ENCODE results near the gene BSX.

BSX gene

GRCh38 chr11:122983438-122984185, 2.0 kb upstream of the BSX start:
- Histone ChIP-seq H3K36me3 (ENCODE audit: control insufficient read depth, insufficient read depth, low read length) (no peaks in the 10 kb centered on the region), H3K4me3 (replicated peaks; ENCODE audit: low read depth, low read length) (no peak overlapping the region; the same call in 1 of the 2 replicates), H3K27me3 (replicated peaks; ENCODE audit: control insufficient read depth, insufficient read depth, low read length) (no peaks in the 10 kb centered on the region; the same call in 1 of the 2 replicates)
- TF ChIP-seq CTCF (IDR thresholded peaks at IDR 0.05; ENCODE audit: insufficient read depth, low read length, poor library complexity, severe bottlenecking): no peak
- DNase-seq (ENCODE audit: extremely low read depth, insufficient read length): no peak

- Histone ChIP-seq H3K36me3 (ENCODE audit: control insufficient read depth, insufficient read depth, low read length) (no peaks in the 10 kb centered on the region), H3K27me3 (replicated peaks; ENCODE audit: control insufficient read depth, insufficient read depth, low read length) (peaks cover 3% of the 10 kb centered on the region; the same call in 1 of the 2 replicates), H3K4me3 (replicated peaks; ENCODE audit: low read depth, low read length) (no peak overlapping the region)
- TF ChIP-seq CTCF (IDR thresholded peaks at IDR 0.05; ENCODE audit: insufficient read depth, low read length, poor library complexity, severe bottlenecking): no peak
- no peak for DNase-seq (ENCODE audit: extremely low read depth, insufficient read length)
These were observed 1.6 kb downstream of the BSX start for GRCh38 chr11:122979815-122980595.

GRCh38 chr11:122979103-122979814, 2.4 kb downstream of the BSX start:
- TF ChIP-seq CTCF (IDR thresholded peaks at IDR 0.05; ENCODE audit: insufficient read depth, low read length, poor library complexity, severe bottlenecking): no peak
- Histone ChIP-seq H3K27me3 (replicated peaks; ENCODE audit: control insufficient read depth, insufficient read depth, low read length) (peaks cover 3% of the 10 kb centered on the region; the same call in 1 of the 2 replicates), H3K4me3 (replicated peaks; ENCODE audit: low read depth, low read length) (no peak overlapping the region), H3K36me3 (ENCODE audit: control insufficient read depth, insufficient read depth, low read length) (no peaks in the 10 kb centered on the region)
- DNase-seq (ENCODE audit: extremely low read depth, insufficient read length): no peak

GRCh38 chr11:122978299-122978620, 3.4 kb downstream of the BSX start:
- DNase-seq (ENCODE audit: extremely low read depth, insufficient read length): no peak
- H3K27me3 ChIP-seq (replicated peaks; ENCODE audit: control insufficient read depth, insufficient read depth, low read length): peaks cover 3% of the 10 kb centered on the region; the same call in 1 of the 2 replicates
- H3K4me3 ChIP-seq (replicated peaks; ENCODE audit: low read depth, low read length): no peak overlapping the region
- TF ChIP-seq CTCF (IDR thresholded peaks at IDR 0.05; ENCODE audit: insufficient read depth, low read length, poor library complexity, severe bottlenecking): no peak
- H3K36me3 ChIP-seq (ENCODE audit: control insufficient read depth, insufficient read depth, low read length): no peaks in the 10 kb centered on the region

GRCh38 chr11:122977470-122978298, 4.0 kb downstream of the BSX start:
- Histone ChIP-seq H3K36me3 (ENCODE audit: control insufficient read depth, insufficient read depth, low read length) (no peaks in the 10 kb centered on the region), H3K27me3 (replicated peaks; ENCODE audit: control insufficient read depth, insufficient read depth, low read length) (peaks cover 3% of the 10 kb centered on the region; the same call in 1 of the 2 replicates), H3K4me3 (replicated peaks; ENCODE audit: low read depth, low read length) (no peak overlapping the region)
- DNase-seq (ENCODE audit: extremely low read depth, insufficient read length): no peak
- no peak for TF ChIP-seq CTCF (IDR thresholded peaks at IDR 0.05; ENCODE audit: insufficient read depth, low read length, poor library complexity, severe bottlenecking)
